A549 (cell line): ENCODE measurements around the gene ACTRT2. TPM values are rescaled to one million over a fixed set of nuclear protein-coding genes. Genes with fewer than 3 reads are reported as not detected.

ENCODE experiments used
- ATAC-seq, 2 experiments: fragments of 200-7000 bp in 1 of 2; fragments of >200 bp in 1 of 2; cut with Nextera tagmentation in 1 of 2; cut with Tn5 transposase in 1 of 2; 3 replicates each; pipeline versions ENCODE4 v1.8.0 to v1.9.1; 2018 to 2020; ENCODE audit warnings: mild to moderate bottlenecking in 1 of 2, moderate library complexity in 1 of 2
- CTCF ChIA-PET: fragments of 300-600 bp; sonication (Branson Sonifier 250); formaldehyde crosslinking; extraction: SDS; loops from one replicate; lab custom pipeline; 2021; ENCODE audit warnings: antibody characterized with exemption, inconsistent platforms; lab: Yijun Ruan, JAX
- POLR2A ChIA-PET: fragments of 350-600 bp; formaldehyde crosslinking; extraction: SDS; loops from one replicate; lab custom pipeline; 2021; ENCODE audit warnings: antibody characterized with exemption, inconsistent platforms; lab: Yijun Ruan, JAX
- DNase-seq, 2 experiments: peaks; one replicate each; pipeline versions ENCODE4 v3.0.0 to v3.0.0-alpha.2; 2011 to 2016; ENCODE audit warnings: low read depth in 1 of 2, low spot score in 1 of 2
- FAIRE-seq: peaks from 2 replicates; lab custom pipeline; 2011; peaks lifted over from hg19 to GRCh38; lab: Jason Lieb, UNC
- H3K27ac ChIP-seq, 2 experiments: fragments of >200 bp; sonication (Bioruptor Twin); formaldehyde crosslinking; 3 replicates each; pipeline ENCODE4 v1.5.1; 2016 to 2017
- H3K4me1 ChIP-seq: fragments of >200 bp; sonication (Bioruptor Twin); formaldehyde crosslinking; 3 replicates; pipeline ENCODE4 v1.6.1; 2016
- H3K4me2 ChIP-seq: fragments of >200 bp; sonication (Bioruptor Twin); formaldehyde crosslinking; 3 replicates; pipeline ENCODE4 v1.6.1; 2016
- H3K4me3 ChIP-seq: fragments of >200 bp; sonication (Bioruptor Twin); formaldehyde crosslinking; 3 replicates; pipeline ENCODE4 v1.5.1; 2016
- H3K9me3 ChIP-seq: fragments of >200 bp; sonication (Bioruptor Twin); formaldehyde crosslinking; 3 replicates; pipeline ENCODE4 v1.6.1; 2016
- BCL3 ChIP-seq: fragments of >200 bp; sonication (Bioruptor Twin); formaldehyde crosslinking; IDR thresholded peaks from 3 replicates; pipeline ENCODE4 v1.6.1; 2016
- CBX2 ChIP-seq: fragments of 200-600 bp; sonication (generic); IDR thresholded peaks from 2 replicates; pipeline ENCODE4 v1.6.1; 2016; ENCODE audit warnings: low read depth, mild to moderate bottlenecking, borderline replicate concordance
- CBX8 ChIP-seq: fragments of 200-600 bp; sonication (generic); IDR thresholded peaks from 2 replicates; pipeline ENCODE4 v1.6.1; 2016
- CHD4 ChIP-seq: fragments of 200-600 bp; sonication (generic); IDR thresholded peaks from 2 replicates; pipeline ENCODE4 v1.6.1; 2016; ENCODE audit warnings: antibody characterized with exemption, mild to moderate bottlenecking, borderline replicate concordance
- CTCF ChIP-seq: fragments of >200 bp; sonication (Bioruptor Twin); formaldehyde crosslinking; IDR thresholded peaks from 3 replicates; pipeline ENCODE4 v1.5.1; 2016
- E2F6 ChIP-seq: IDR thresholded peaks from 2 replicates; pipeline ENCODE4 v1.6.1; 2012; ENCODE audit warnings: low read depth, borderline replicate concordance
- EHF ChIP-seq: fragments of 250-450 bp; sonication (Bioruptor Pico); IDR thresholded peaks from 2 replicates; pipeline ENCODE4 v1.5.0; 2020; ENCODE audit warnings: mild to moderate bottlenecking
- FOSB ChIP-seq: fragments of 250-450 bp; sonication (Bioruptor Pico); IDR thresholded peaks from 2 replicates; pipeline ENCODE4 v1.5.0; 2020; ENCODE audit warnings: mild to moderate bottlenecking, moderate library complexity
- FOSL2 ChIP-seq, 2 experiments: fragments of 450-650 bp in 1 of 2; fragments of >200 bp in 1 of 2; sonication (Bioruptor Twin) in 1 of 2; formaldehyde crosslinking; IDR thresholded peaks; 2 replicates each; pipeline versions ENCODE4 v1.5.0 to v1.6.1; 2016 to 2020; ENCODE audit warnings: mild to moderate bottlenecking in 1 of 2, moderate library complexity in 1 of 2
- FOXS1 ChIP-seq: fragments of 250-450 bp; sonication (Bioruptor Pico); IDR thresholded peaks from 2 replicates; pipeline ENCODE4 v1.5.0; 2020; ENCODE audit warnings: mild to moderate bottlenecking, moderate library complexity
- GATA3 ChIP-seq: IDR thresholded peaks from 2 replicates; pipeline ENCODE4 v1.6.1; 2012; ENCODE audit warnings: borderline replicate concordance
- HDAC2 ChIP-seq: fragments of 200-600 bp; sonication (generic); IDR thresholded peaks from 2 replicates; pipeline ENCODE4 v1.6.1; 2016
- HOXB5 ChIP-seq: fragments of 250-450 bp; sonication (Bioruptor Pico); IDR thresholded peaks from 2 replicates; pipeline ENCODE4 v1.5.0; 2020; ENCODE audit warnings: mild to moderate bottlenecking, moderate library complexity
- KDM1A ChIP-seq: fragments of 200-600 bp; sonication (generic); IDR thresholded peaks from 2 replicates; pipeline ENCODE4 v1.6.1; 2016; ENCODE audit warnings: low read depth, mild to moderate bottlenecking
- MYC ChIP-seq: IDR thresholded peaks from 2 replicates; pipeline ENCODE4 v1.6.1; 2012; ENCODE audit warnings: mild to moderate bottlenecking, inconsistent platforms, low read length, improper control_type of control experiment, borderline replicate concordance
- NPAS2 ChIP-seq: fragments of 250-450 bp; sonication (Bioruptor Pico); IDR thresholded peaks from 2 replicates; pipeline ENCODE4 v1.8.0; 2022; ENCODE audit warnings: mild to moderate bottlenecking, moderate library complexity, borderline replicate concordance
- NR3C1 ChIP-seq: fragments of >200 bp; sonication (Bioruptor Twin); formaldehyde crosslinking; IDR thresholded peaks from 3 replicates; pipeline ENCODE4 v1.6.1; 2017
- PBX3 ChIP-seq: IDR thresholded peaks from 2 replicates; pipeline ENCODE4 v1.6.1; 2012
- RAD21 ChIP-seq, 2 experiments: fragments of >200 bp in 1 of 2; sonication (Bioruptor Twin) in 1 of 2; formaldehyde crosslinking in 1 of 2; IDR thresholded peaks in 1 of 2; conservative IDR thresholded peaks in 1 of 2; 2 replicates in 1 of 2; 3 replicates in 1 of 2; pipeline ENCODE4 v1.6.1; 2012 to 2018; ENCODE audit warnings: inconsistent platforms in 1 of 2
- RCOR1 ChIP-seq: fragments of 150-350 bp; IDR thresholded peaks from 2 replicates; pipeline ENCODE4 v1.6.1; 2014; ENCODE audit warnings: antibody characterized with exemption, low read length, low read depth
- REST ChIP-seq: fragments of 200-600 bp; sonication (generic); IDR thresholded peaks from 2 replicates; pipeline ENCODE4 v1.6.1; 2016; ENCODE audit warnings: antibody characterized with exemption, mild to moderate bottlenecking, moderate library complexity
- RNF2 ChIP-seq: fragments of 200-600 bp; sonication (generic); IDR thresholded peaks from 2 replicates; pipeline ENCODE4 v1.6.1; 2016; ENCODE audit warnings: low read depth, mild to moderate bottlenecking, antibody characterized with exemption, moderate library complexity, borderline replicate concordance
- SMC3 ChIP-seq: fragments of >200 bp; sonication (Bioruptor Twin); formaldehyde crosslinking; IDR thresholded peaks from 3 replicates; pipeline ENCODE4 v1.6.1; 2018; ENCODE audit warnings: inconsistent platforms
- TP53 ChIP-seq: fragments of 250-450 bp; sonication (Bioruptor Pico); IDR thresholded peaks from 2 replicates; pipeline ENCODE4 v1.5.0; 2021; ENCODE audit warnings: mild to moderate bottlenecking, moderate library complexity
- USF2 ChIP-seq: fragments of 450-650 bp; IDR thresholded peaks from 2 replicates; pipeline ENCODE4 v1.6.1; 2014; ENCODE audit warnings: antibody characterized with exemption
- ZFP36 ChIP-seq: fragments of 450-650 bp; IDR thresholded peaks from 2 replicates; pipeline ENCODE4 v1.6.1; 2014; ENCODE audit warnings: borderline replicate concordance; ENCODE audit not compliant: partially characterized antibody
- WGBS: methylation state at CpG from one replicate; pipeline ENCODE4 v1.1.6; 2017; ENCODE audit errors: missing lambda C conversion rate; 5-methylcytosine and 5-hydroxymethylcytosine counted together
- polyA plus RNA-seq, 4 experiments: library from polyadenylated mRNA; depleted of rRNA in 3 of 4; stranded (reverse); fragments of >200 nt; fragmentation: RNase III in 1 of 4; extraction: RNeasy Plus Mini Kit Qiagen cat#74134 plus additional on column Dnase treatment in 1 of 4; gene quantifications; 2 replicates in 3 of 4; 3 replicates in 1 of 4; pipeline ENCODE4 v1.2.3, GENCODE V29; 2011 to 2017

Gene ACTRT2
- polyA plus RNA-seq, 2 of the 4 experiments (the other 2 are of a cell fraction), result not detected

- TF ChIP-seq GATA3 (no peak), RCOR1 (no peak), NPAS2 (CRISPR knock-in tag) (no peak), CTCF (no peak), EHF (no peak), PBX3 (no peak), ZFP36 (no peak), KDM1A (no peak), RNF2 (no peak), TP53 (CRISPR knock-in tag) (no peak), BCL3 (no peak), CBX2 (no peak), HOXB5 (CRISPR knock-in tag) (no peak), FOXS1 (CRISPR knock-in tag) (no peak), E2F6 (no peak), USF2 (no peak)
- H3K9me3 ChIP-seq, result no peaks in the 10 kb centered on the region
- POLR2A ChIA-PET, result no interaction called here
- DNase-seq, result no peak
- no peaks in the 10 kb centered on the region for H3K4me1 ChIP-seq
- H3K4me2 ChIP-seq, result no peak overlapping the region
- no peak overlapping the region for H3K27ac ChIP-seq
- ATAC-seq, result no peak
- no peak overlapping the region for H3K4me3 ChIP-seq
- FAIRE-seq, result no peak
- WGBS, result 20% methylated on average over 6 of the region's 9 CpGs
- CTCF ChIA-PET, result no interaction called here
Observed at GRCh38 chr1:3053366-3053980, 32.2 kb downstream of the ACTRT2 start.

- DNase-seq, result no peak
- POLR2A ChIA-PET, result no interaction called here
- Histone ChIP-seq H3K9me3 (no peaks in the 10 kb centered on the region), H3K27ac (no peak overlapping the region), H3K4me2 (no peak overlapping the region), H3K4me3 (no peak overlapping the region), H3K4me1 (no peaks in the 10 kb centered on the region)
- FAIRE-seq, result no peak
- CTCF ChIA-PET, result no interaction called here
- WGBS, result 17% methylated on average over 6 of the region's 6 CpGs
- ATAC-seq, result no peak
- TF ChIP-seq SMC3, result no peak
- no peak for TF ChIP-seq MYC
- no peak for TF ChIP-seq CHD4
- TF ChIP-seq EHF, result no peak
- TF ChIP-seq HDAC2, result no peak
- TF ChIP-seq GATA3, result no peak
- TF ChIP-seq RAD21 (conservative IDR thresholded peaks at IDR 0.05 in 1 of 2, IDR thresholded peaks at IDR 0.05 in 1 of 2), result no peak
- TF ChIP-seq CBX8, result no peak
- TF ChIP-seq REST, result no peak
- no peak for TF ChIP-seq ZFP36
- no peak for TF ChIP-seq NR3C1
- TF ChIP-seq CBX2, result no peak
- TF ChIP-seq FOSL2 (IDR thresholded peaks at IDR 0.05), result no peak
- TF ChIP-seq FOSL2 (CRISPR knock-in tag; IDR thresholded peaks at IDR 0.05), result no peak
- TF ChIP-seq USF2, result no peak
- no peak for TF ChIP-seq FOSB
Observed at GRCh38 chr1:3053986-3054385, 32.7 kb downstream of the ACTRT2 start.
